HepG2 (cell line): ENCODE results near the gene BCORL1. TPM values are rescaled to one million over a fixed set of nuclear protein-coding genes. Genes with fewer than 3 reads are reported as not detected.

Source experiments
- ATAC-seq: fragments of 200-7000 bp; cut with Tn5 transposase; 3 replicates; pipeline ENCODE4 v1.9.1; 2020; ENCODE audit warnings: mild to moderate bottlenecking, moderate library complexity
- BruUV-seq: library from RNA; stranded (reverse); fragments of 400-500 nt; replicated peaks from 2 replicates; lab custom pipeline; 2021; lab: Mats Ljungman, UMichigan
- CTCF ChIA-PET: fragments of 300-600 bp; formaldehyde crosslinking; extraction: SDS; loops from one replicate; lab custom pipeline; 2021; ENCODE audit warnings: low total read pairs, inconsistent platforms, low intra/inter-chr PET ratio; lab: Yijun Ruan, JAX
- POLR2A ChIA-PET: fragments of 350-600 bp; sonication (Branson Sonifier 250); formaldehyde crosslinking; loops from one replicate; lab custom pipeline; 2020; ENCODE audit warnings: antibody characterized with exemption, inconsistent platforms; lab: Yijun Ruan, JAX
- DNase-seq: peaks from one replicate; pipeline ENCODE4 v3.0.0-alpha.2; 2015; ENCODE audit warnings: low spot score
- FAIRE-seq: peaks from 3 replicates; lab custom pipeline; 2011; peaks lifted over from hg19 to GRCh38; lab: Jason Lieb, UNC
- H2AFZ ChIP-seq: one replicate; pipeline ENCODE4 v1.6.1; 2011; ENCODE audit warnings: low read length, inconsistent platforms
- H3K27ac ChIP-seq: fragments of 300-600 bp; 3 replicates; pipeline ENCODE4 v1.8.0; 2011; ENCODE audit warnings: mixed run types, mild to moderate bottlenecking, mixed read lengths, low read length, inconsistent platforms; ENCODE audit not compliant: insufficient read depth; ENCODE audit errors: extremely low read length
- H3K27me3 ChIP-seq, 2 experiments: fragments of 200-600 bp in 1 of 2; 2 replicates in 1 of 2; 3 replicates in 1 of 2; pipeline versions ENCODE4 v1.6.0 to v1.8.0; 2011; ENCODE audit warnings: low read length in 2 of 2, mild to moderate bottlenecking in 2 of 2, moderate library complexity in 2 of 2, inconsistent platforms in 1 of 2; ENCODE audit not compliant: insufficient read depth in 2 of 2, control insufficient read depth in 1 of 2
- H3K36me3 ChIP-seq, 2 experiments: fragments of 200-600 bp in 1 of 2; replicated peaks in 1 of 2; 2 replicates in 1 of 2; 3 replicates in 1 of 2; pipeline versions ENCODE4 v1.5.1 to v1.8.0; 2011; ENCODE audit warnings: low read length in 2 of 2, inconsistent platforms in 1 of 2; ENCODE audit not compliant: insufficient read depth in 2 of 2, control insufficient read depth in 1 of 2
- H3K4me1 ChIP-seq: 2 replicates; pipeline ENCODE4 v1.5.1; 2012; ENCODE audit warnings: low read length, inconsistent platforms; ENCODE audit not compliant: insufficient read depth
- H3K4me2 ChIP-seq: 2 replicates; pipeline ENCODE4 v1.6.0; 2011; ENCODE audit warnings: low read depth, low read length, inconsistent platforms
- H3K4me3 ChIP-seq, 3 experiments: fragments of 200-600 bp in 1 of 3; sonication (generic), shearing (Covaris generic) in 1 of 3; replicated peaks in 1 of 3; 2 replicates each; pipeline ENCODE4 v1.5.1; 2011 to 2016; ENCODE audit warnings: low read length in 3 of 3, inconsistent platforms in 2 of 3, low read depth in 2 of 3, mild to moderate bottlenecking in 2 of 3, control low read depth in 1 of 3, mixed read lengths in 1 of 3; ENCODE audit not compliant: insufficient read depth in 1 of 3
- H3K79me2 ChIP-seq: one replicate; pipeline ENCODE4 v1.6.1; 2011; ENCODE audit warnings: low read length, inconsistent platforms; ENCODE audit not compliant: insufficient read depth
- H3K9ac ChIP-seq: 2 replicates; pipeline ENCODE4 v1.6.0; 2011; ENCODE audit warnings: mild to moderate bottlenecking, low read depth, low read length, inconsistent platforms; ENCODE audit not compliant: insufficient read depth
- H3K9me3 ChIP-seq: 2 replicates; pipeline ENCODE4 v1.5.1; 2012; ENCODE audit warnings: mild to moderate bottlenecking, low read length
- H4K20me1 ChIP-seq: 2 replicates; pipeline ENCODE4 v1.6.0; 2011; ENCODE audit warnings: inconsistent platforms, mild to moderate bottlenecking, low read length, moderate library complexity; ENCODE audit not compliant: insufficient read depth
- FOXA1 ChIP-seq, 2 experiments: fragments of 450-650 bp in 1 of 2; sonication (generic) in 1 of 2; formaldehyde crosslinking in 1 of 2; IDR thresholded peaks; 2 replicates each; pipeline versions ENCODE4 v1.4.0 to v1.6.1; 2016 to 2020; ENCODE audit warnings: missing genetic modification reagents in 1 of 2
- FOXO1 ChIP-seq: sonication (generic); formaldehyde crosslinking; IDR thresholded peaks from 2 replicates; pipeline ENCODE4 v1.4.0; 2020; ENCODE audit warnings: missing genetic modification reagents
- GTF2F1 ChIP-seq: fragments of 150-350 bp; IDR thresholded peaks from 2 replicates; pipeline ENCODE4 v1.6.1; 2014; ENCODE audit warnings: low read length
- HIVEP1 ChIP-seq: sonication (generic); formaldehyde crosslinking; IDR thresholded peaks from 2 replicates; pipeline ENCODE4 v1.4.0; 2020; ENCODE audit warnings: mild to moderate bottlenecking, missing genetic modification reagents
- HOXA3 ChIP-seq: sonication (generic); formaldehyde crosslinking; IDR thresholded peaks from 2 replicates; pipeline ENCODE4 v1.5.0; 2020; ENCODE audit warnings: missing genetic modification reagents
- NONO ChIP-seq, 2 experiments: fragments of 450-650 bp in 1 of 2; sonication (generic) in 1 of 2; formaldehyde crosslinking in 1 of 2; IDR thresholded peaks in 1 of 2; conservative IDR thresholded peaks in 1 of 2; 2 replicates each; pipeline versions ENCODE4 v1.6.1 to v1.8.0; 2017 to 2022; ENCODE audit warnings: mild to moderate bottlenecking in 1 of 2, missing genetic modification reagents in 1 of 2, moderate library complexity in 1 of 2
- POLR2G ChIP-seq: fragments of 200-400 bp; formaldehyde crosslinking; IDR thresholded peaks from 2 replicates; pipeline ENCODE4 v1.6.1; 2018; ENCODE audit warnings: mild to moderate bottlenecking, low read depth, low read length, moderate library complexity
- TFAP4 ChIP-seq: sonication (generic); IDR thresholded peaks from 2 replicates; pipeline ENCODE4 v1.6.1; 2016; ENCODE audit warnings: low read depth, borderline replicate concordance
- ZFP41 ChIP-seq: sonication (generic); formaldehyde crosslinking; IDR thresholded peaks from 2 replicates; pipeline ENCODE4 v1.4.0; 2020; ENCODE audit warnings: mild to moderate bottlenecking, missing genetic modification reagents, borderline replicate concordance
- ZFP91 ChIP-seq: sonication (generic); formaldehyde crosslinking; IDR thresholded peaks from 2 replicates; pipeline ENCODE4 v1.9.0; 2022; ENCODE audit warnings: missing genetic modification reagents, mild to moderate bottlenecking, borderline replicate concordance
- ZNF207 ChIP-seq: fragments of 450-650 bp; IDR thresholded peaks from 2 replicates; pipeline ENCODE4 v1.6.1; 2016; ENCODE audit warnings: antibody characterized with exemption, borderline replicate concordance
- ZNF256 ChIP-seq: sonication (generic); formaldehyde crosslinking; conservative IDR thresholded peaks from 2 replicates; pipeline ENCODE4 v1.4.0; 2020; ENCODE audit warnings: missing genetic modification reagents
- ZNF333 ChIP-seq: sonication (generic); formaldehyde crosslinking; IDR thresholded peaks from 2 replicates; pipeline ENCODE4 v1.4.0; 2020; ENCODE audit warnings: mild to moderate bottlenecking, missing genetic modification reagents, borderline replicate concordance
- ZNF34 ChIP-seq: sonication (generic); formaldehyde crosslinking; IDR thresholded peaks from 2 replicates; pipeline ENCODE4 v1.4.0; 2020; ENCODE audit warnings: mild to moderate bottlenecking, missing genetic modification reagents, borderline replicate concordance
- ZNF367 ChIP-seq: sonication (generic); formaldehyde crosslinking; IDR thresholded peaks from 2 replicates; pipeline ENCODE4 v1.4.0; 2020; ENCODE audit warnings: missing genetic modification reagents, borderline replicate concordance
- ZNF441 ChIP-seq: sonication (generic); formaldehyde crosslinking; IDR thresholded peaks from 2 replicates; pipeline ENCODE4 v1.7.0; 2021; ENCODE audit warnings: missing genetic modification reagents, borderline replicate concordance
- ZNF629 ChIP-seq: sonication (generic); formaldehyde crosslinking; conservative IDR thresholded peaks from 2 replicates; pipeline ENCODE4 v1.5.0; 2020; ENCODE audit warnings: missing genetic modification reagents
- ZNF788 ChIP-seq: sonication (generic); formaldehyde crosslinking; IDR thresholded peaks from 2 replicates; pipeline ENCODE4 v1.5.0; 2020; ENCODE audit warnings: mild to moderate bottlenecking, missing genetic modification reagents, borderline replicate concordance
- ZSCAN31 ChIP-seq: sonication (generic); formaldehyde crosslinking; IDR thresholded peaks from 2 replicates; pipeline ENCODE4 v1.5.0; 2020; ENCODE audit warnings: low read depth, mild to moderate bottlenecking, missing genetic modification reagents
- WGBS: methylation state at CpG from one replicate; pipeline ENCODE4 v1.1.6; 2017; ENCODE audit warnings: low lambda C conversion rate; 5-methylcytosine and 5-hydroxymethylcytosine counted together
- in situ Hi-C: cut with HindIII; loops from 2 replicates; pipeline ENCODE4 v1.10.0; 2017; ENCODE audit warnings: low pct_unique_long_range_greater_than_20kb; ENCODE audit not compliant: extremely low pct_ligation_motif_present
- intact Hi-C: fragments of 100-400 bp; cut with micrococcal nuclease; formaldehyde crosslinking; loops from one replicate; pipeline ENCODE4 v1.10.0; 2022; ENCODE audit not compliant: unreplicated experiment
- polyA plus RNA-seq, 8 experiments: library from polyadenylated mRNA; depleted of rRNA in 3 of 8; stranded (reverse) in 7 of 8; unstranded in 1 of 8; fragments of >200 nt; fragmentation: Illumina TruSeq in 4 of 8; extraction: Trizol in 4 of 8; gene quantifications; 2 replicates each; pipeline versions ENCODE4 v1.2.1 to v1.2.3, GENCODE V29; 2011 to 2016; ENCODE audit warnings: low read depth in 4 of 8, missing spikeins in 1 of 8, mixed read lengths in 1 of 8; ENCODE audit not compliant: insufficient read depth in 1 of 8
- total RNA-seq, 5 experiments: library from RNA; depleted of rRNA; stranded (reverse); fragments of >200 nt; fragmentation: Illumina TruSeq; extraction: Trizol; gene quantifications; 2 replicates each; pipeline ENCODE4 v1.2.3, GENCODE V29; 2016; ENCODE audit warnings: low read depth in 1 of 5
- TF ChIP-seq, protein P1 (sequence below): sonication (generic); formaldehyde crosslinking; IDR thresholded peaks from 2 replicates; pipeline ENCODE4 v1.8.1; 2023; ENCODE audit warnings: mild to moderate bottlenecking, moderate library complexity, missing genetic modification reagents

BCORL1 gene
- total and polyA plus RNA-seq, 2 of the 13 experiments (the other 11 are each of a cell fraction or from before 2014, with no cell fraction given), result 0.67 to 1.4 TPM

DNA sequence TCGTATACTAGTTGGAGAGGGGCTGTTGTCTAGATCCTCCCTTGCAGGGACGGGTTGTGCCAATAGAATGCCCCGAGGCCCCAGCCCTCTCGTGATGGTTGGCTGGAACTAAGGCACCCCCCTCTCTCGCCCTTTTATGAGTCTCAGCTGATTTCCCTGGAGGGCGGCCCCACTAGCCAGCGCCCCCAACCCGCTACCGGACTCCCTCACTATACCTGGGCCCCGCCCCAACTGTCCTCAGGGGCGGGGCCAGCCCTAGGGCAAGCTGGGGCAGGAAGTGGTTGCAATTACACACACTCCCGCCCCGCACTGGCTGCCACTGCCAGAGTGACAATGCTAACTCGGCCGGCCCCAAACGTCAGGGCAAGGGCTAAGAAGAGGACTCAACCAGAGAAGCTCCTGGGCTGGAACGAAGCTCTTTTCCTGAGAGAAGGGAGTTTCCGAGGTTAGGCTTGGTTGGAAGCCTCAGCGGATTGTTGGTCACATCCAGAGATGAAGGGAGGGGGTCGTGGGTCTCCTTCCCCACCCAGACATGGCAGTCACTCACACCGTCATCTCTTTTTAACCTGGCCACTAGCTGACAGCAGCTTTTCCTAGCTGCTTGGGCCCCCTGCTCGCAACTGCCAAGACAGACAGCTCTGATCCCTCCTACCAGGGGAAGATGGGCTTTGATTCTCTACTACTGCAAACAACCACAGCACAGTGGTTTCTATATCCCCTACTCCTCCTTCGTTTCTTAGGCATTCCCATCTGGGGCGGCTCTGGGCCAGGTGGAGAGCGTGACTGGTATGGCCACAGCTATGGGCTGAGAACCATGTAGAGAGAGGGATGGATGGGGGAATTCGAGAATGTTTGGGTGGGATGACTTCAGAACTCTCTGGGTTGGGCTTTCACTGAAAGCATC lies 21.0 kb upstream of the BCORL1 start:
- no peaks in the 10 kb centered on the region for H3K9me3 ChIP-seq
- H2AFZ ChIP-seq, result peak overlapping the region; percentile 63
- 0 out of 2 replicates have a peak, but pooled peaks cover 20% of the 10 kb centered on the region for H3K4me1 ChIP-seq
- H3K27ac ChIP-seq, result no peak overlapping the region
- POLR2A ChIA-PET, result interaction anchor here (1.0 kb wide), 1 partner anchor 56 kb away, joined by 3 read pairs; the partner anchor contains the start of gene UTP14A
- H4K20me1 ChIP-seq, result no peaks in the 10 kb centered on the region
- H3K36me3 ChIP-seq, result no peaks in the 10 kb centered on the region
- peak overlapping the region; percentile 90 for H3K4me2 ChIP-seq
- intact Hi-C loops, result no loop called here
- peak overlapping the region; percentile 32 to 67 (median 34) for H3K4me3 ChIP-seq
- 0% methylated on average over 9 of the region's 26 CpGs for WGBS
- CTCF ChIA-PET, result no interaction called here
- FAIRE-seq, result peak; percentile 73
- peak; percentile 44 for DNase-seq
- in situ Hi-C loops, result no loop called here
- H3K27me3 ChIP-seq, result no peaks in the 10 kb centered on the region; a peak in 1 of 5 replicates
- no peaks in the 10 kb centered on the region for H3K79me2 ChIP-seq
- peak; percentile 93 for ATAC-seq
- no TSS peak for BruUV-seq
- peak overlapping the region; percentile 29; the same call in 1 of the 2 replicates for H3K9ac ChIP-seq
- no peak for TF ChIP-seq ZNF788 (CRISPR knock-in tag)
- no peak for TF ChIP-seq ZNF34 (CRISPR knock-in tag)
- TF ChIP-seq, protein P1, sequence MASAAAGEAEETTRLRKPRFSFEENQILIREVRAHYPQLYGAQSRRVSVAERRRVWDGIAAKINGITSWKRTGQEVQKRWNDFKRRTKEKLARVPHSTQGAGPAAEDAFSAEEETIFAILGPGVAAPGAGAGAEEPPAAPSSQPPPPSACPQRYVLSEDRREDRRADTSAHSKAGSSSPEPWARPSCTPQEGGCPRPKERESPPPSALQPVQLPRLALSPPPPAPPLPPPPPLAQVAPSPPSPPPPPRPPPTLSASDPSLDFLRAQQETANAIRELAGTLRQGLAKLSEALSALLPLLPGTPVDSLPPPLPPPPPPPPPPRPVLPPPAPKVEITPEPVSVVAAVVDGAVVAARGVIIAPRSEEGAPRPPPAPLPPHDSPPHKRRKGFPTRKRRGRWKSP (CRISPR knock-in tag), result no peak
- no peak for TF ChIP-seq GTF2F1
- no peak for TF ChIP-seq ZNF629 (CRISPR knock-in tag)
- 0 out of 2 replicates have a peak, but pooled peaks have one; percentile 25 for TF ChIP-seq ZFP91 (CRISPR knock-in tag)
- no peak for TF ChIP-seq HIVEP1 (CRISPR knock-in tag)
- no peak for TF ChIP-seq NONO (IDR thresholded peaks at IDR 0.05)
- no peak for TF ChIP-seq NONO (CRISPR knock-in tag; conservative IDR thresholded peaks at IDR 0.05)
- TF ChIP-seq TFAP4, result peak; percentile 46; the same call in 1 of the 2 replicates
- no peak for TF ChIP-seq ZNF367 (CRISPR knock-in tag)
- TF ChIP-seq POLR2G, result no peak
- TF ChIP-seq ZNF441 (CRISPR knock-in tag), result no peak
- TF ChIP-seq FOXA1 (IDR thresholded peaks at IDR 0.05), result no peak
- no peak for TF ChIP-seq FOXA1 (CRISPR knock-in tag; IDR thresholded peaks at IDR 0.05)
- TF ChIP-seq ZSCAN31 (CRISPR knock-in tag), result no peak
- 0 out of 2 replicates have a peak, but pooled peaks have one; percentile 13 for TF ChIP-seq HOXA3
- no peak for TF ChIP-seq ZFP41
- TF ChIP-seq ZNF256 (CRISPR knock-in tag), result no peak
- no peak for TF ChIP-seq ZNF207
- TF ChIP-seq FOXO1 (CRISPR knock-in tag), result no peak
- no peak for TF ChIP-seq ZNF333 (CRISPR knock-in tag)
